Upper lobe of left lung (tissue), 6 donors: ENCODE results near the gene BRINP2. TPM values are rescaled to one million over a fixed set of nuclear protein-coding genes. Genes with fewer than 3 reads are reported as not detected.

Source experiments
- ATAC-seq, 2 donors: fragments of 200-7000 bp; cut with Tn5 transposase; one replicate each; pipeline ENCODE4 v1.9.1; 2022; ENCODE audit warnings: mild to moderate bottlenecking in 2 of 2, moderate library complexity in 2 of 2; ENCODE audit not compliant: low FRiP score in 2 of 2
- DNase-seq, 2 donors: peaks; one replicate each; pipeline ENCODE4 v3.0.0-alpha.2; 2019 to 2020
- H3K27ac ChIP-seq, 4 donors: fragments of 200-600 bp; sonication (generic); one replicate each; pipeline ENCODE4 v1.5.1; 2016 to 2019
- H3K27me3 ChIP-seq, 4 donors: fragments of 200-600 bp; sonication (generic); one replicate each; pipeline ENCODE4 v1.5.1; 2017 to 2019
- H3K36me3 ChIP-seq, 4 donors: fragments of 200-600 bp; sonication (generic); one replicate each; pipeline ENCODE4 v1.5.1; 2016 to 2019
- H3K4me1 ChIP-seq, 4 donors: fragments of 200-600 bp; sonication (generic); one replicate each; pipeline ENCODE4 v1.5.1; 2018 to 2019
- H3K4me3 ChIP-seq, 4 donors: fragments of 200-600 bp; sonication (generic); one replicate each; pipeline ENCODE4 v1.5.1; 2017 to 2019; ENCODE audit warnings: mild to moderate bottlenecking in 2 of 4, moderate library complexity in 1 of 4
- H3K9me3 ChIP-seq, 4 donors: fragments of 200-600 bp; sonication (generic); one replicate each; pipeline ENCODE4 v1.5.1; 2018 to 2019
- EP300 ChIP-seq, 4 donors: sonication (generic); formaldehyde crosslinking; IDR thresholded peaks; one replicate each; pipeline ENCODE4 v1.5.1; 2017; ENCODE audit warnings: antibody characterized with exemption in 4 of 4, control low read depth in 2 of 4
- POLR2A ChIP-seq, 4 donors: fragments of 450-650 bp; IDR thresholded peaks; one replicate each; pipeline ENCODE4 v1.5.1; 2016 to 2017; ENCODE audit warnings: antibody characterized with exemption in 4 of 4, mild to moderate bottlenecking in 2 of 4
- POLR2AphosphoS5 ChIP-seq, 2 donors: sonication (generic); formaldehyde crosslinking; IDR thresholded peaks; one replicate each; pipeline ENCODE4 v1.5.1; 2017; ENCODE audit warnings: antibody characterized with exemption in 2 of 2
- WGBS, 2 donors: methylation state at CpG; one replicate each; pipeline ENCODE4 v1.1.5; 2017 to 2018; 5-methylcytosine and 5-hydroxymethylcytosine counted together
- total RNA-seq, 6 donors: library from RNA; depleted of rRNA in 4 of 6; stranded (reverse); fragments of >200 nt in 4 of 6; gene quantifications; one replicate each; pipeline versions ENCODE4 v1.1.0 to v1.2.1, GENCODE V29; 2016 to 2021
- TF ChIP-seq, protein P1 (sequence below), 6 experiments: fragments of 450-650 bp in 4 of 6; fragments of 200-600 bp in 2 of 6; sonication (generic) in 2 of 6; IDR thresholded peaks; one replicate each; pipeline ENCODE4 v1.5.1; 2016 to 2019; ENCODE audit warnings: antibody characterized with exemption in 6 of 6
- donor health status: DM: no; HTN: no; CAD: no; lungs with moderate emphysema.
- donor health status: DM: no; HTN: yes; CAD: no; lungs with severe emphysema.

Gene BRINP2
- total RNA-seq, 6 donors from 2014 or later = 0.06 to 0.07 TPM; not detected in 4

DNA sequence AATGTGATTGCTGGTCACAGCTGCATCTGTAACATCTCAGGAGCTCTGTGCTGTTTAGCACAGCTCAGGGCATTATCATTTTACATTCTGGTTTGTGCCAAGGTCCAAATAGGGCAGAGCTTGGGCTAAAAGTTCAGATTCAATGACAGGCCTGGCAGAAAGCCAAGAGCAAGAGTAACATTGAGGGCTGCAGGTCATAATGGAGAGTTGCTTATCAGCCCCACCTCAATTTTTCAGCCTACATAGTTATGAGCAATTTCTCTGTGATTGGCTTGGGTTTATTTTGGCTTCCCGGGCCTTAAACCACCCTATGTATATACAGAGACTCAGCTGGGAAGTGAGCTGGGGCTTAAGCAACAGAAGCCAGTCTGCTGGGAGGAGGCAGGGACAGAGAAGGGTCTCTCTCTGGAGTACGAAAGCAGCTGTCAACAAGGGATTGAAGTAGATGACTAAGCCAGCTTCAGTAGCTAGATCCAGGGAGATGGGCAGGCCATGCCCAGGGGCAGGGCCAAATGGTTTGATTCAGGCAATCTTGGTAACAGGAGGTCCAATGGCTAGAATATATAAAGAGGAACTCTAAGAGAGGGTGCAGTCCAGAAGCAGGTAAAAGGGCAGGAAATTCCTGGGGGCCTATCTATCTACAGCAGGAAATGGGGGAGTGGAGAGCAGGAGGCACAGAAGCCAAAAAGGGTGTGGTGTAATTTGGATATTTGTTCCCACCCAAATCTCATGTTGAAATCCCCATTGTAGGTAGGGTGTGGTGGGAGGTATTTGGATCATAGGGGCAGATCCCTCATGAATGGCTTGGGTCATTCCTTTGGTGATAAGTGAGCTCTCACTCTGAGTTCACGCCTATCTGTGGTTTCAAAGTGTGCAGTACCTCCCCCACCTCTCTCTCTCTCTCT, 49.0 kb downstream of the BRINP2 start:
- DNase-seq = no peak
- no peak for ATAC-seq
- TF ChIP-seq EP300 (IDR thresholded peaks at IDR 0.05) (no peak), POLR2A (IDR thresholded peaks at IDR 0.05) (no peak), POLR2AphosphoS5 (IDR thresholded peaks at IDR 0.05) (no peak)
- TF ChIP-seq, protein P1, sequence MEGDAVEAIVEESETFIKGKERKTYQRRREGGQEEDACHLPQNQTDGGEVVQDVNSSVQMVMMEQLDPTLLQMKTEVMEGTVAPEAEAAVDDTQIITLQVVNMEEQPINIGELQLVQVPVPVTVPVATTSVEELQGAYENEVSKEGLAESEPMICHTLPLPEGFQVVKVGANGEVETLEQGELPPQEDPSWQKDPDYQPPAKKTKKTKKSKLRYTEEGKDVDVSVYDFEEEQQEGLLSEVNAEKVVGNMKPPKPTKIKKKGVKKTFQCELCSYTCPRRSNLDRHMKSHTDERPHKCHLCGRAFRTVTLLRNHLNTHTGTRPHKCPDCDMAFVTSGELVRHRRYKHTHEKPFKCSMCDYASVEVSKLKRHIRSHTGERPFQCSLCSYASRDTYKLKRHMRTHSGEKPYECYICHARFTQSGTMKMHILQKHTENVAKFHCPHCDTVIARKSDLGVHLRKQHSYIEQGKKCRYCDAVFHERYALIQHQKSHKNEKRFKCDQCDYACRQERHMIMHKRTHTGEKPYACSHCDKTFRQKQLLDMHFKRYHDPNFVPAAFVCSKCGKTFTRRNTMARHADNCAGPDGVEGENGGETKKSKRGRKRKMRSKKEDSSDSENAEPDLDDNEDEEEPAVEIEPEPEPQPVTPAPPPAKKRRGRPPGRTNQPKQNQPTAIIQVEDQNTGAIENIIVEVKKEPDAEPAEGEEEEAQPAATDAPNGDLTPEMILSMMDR (IDR thresholded peaks at IDR 0.05) = no peak
- 61 to 63% methylated on average over 3 of the region's 3 CpGs for WGBS, 2 donors
- no peak overlapping the region for H3K27ac ChIP-seq
- H3K4me1 ChIP-seq = no peaks in the 10 kb centered on the region
- H3K9me3 ChIP-seq = peaks cover 5 to 14% (median 10%) of the 10 kb centered on the region in 4 donors
- H3K36me3 ChIP-seq = no peaks in the 10 kb centered on the region
- H3K27me3 ChIP-seq = no peaks in the 10 kb centered on the region
- H3K4me3 ChIP-seq = no peak overlapping the region

DNA sequence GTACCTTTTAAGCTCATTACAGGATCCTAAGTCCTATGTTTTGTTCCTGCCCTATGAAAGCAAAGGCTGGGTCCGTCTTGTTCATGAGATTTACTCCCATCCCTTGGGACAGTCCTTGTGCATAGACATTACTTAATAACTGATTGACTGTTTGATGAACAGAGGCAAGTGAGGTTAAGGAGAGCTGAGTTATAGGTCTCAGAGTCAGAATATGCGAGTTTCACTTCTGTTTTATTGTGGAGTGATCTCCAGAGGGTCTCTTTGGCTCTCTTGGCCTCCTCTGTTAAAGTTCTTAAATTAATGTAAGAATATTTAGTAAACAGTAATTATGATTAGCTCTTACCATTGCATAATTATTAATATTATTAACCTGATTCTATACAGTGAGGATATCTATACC, 52.6 kb downstream of the BRINP2 start:
- no peaks in the 10 kb centered on the region for H3K4me1 ChIP-seq
- H3K27ac ChIP-seq = no peak overlapping the region
- no peaks in the 10 kb centered on the region for H3K9me3 ChIP-seq
- H3K27me3 ChIP-seq = no peaks in the 10 kb centered on the region
- 83 to 87% methylated on average over 2 of the region's 2 CpGs for WGBS, 2 donors
- DNase-seq (no peak), ATAC-seq (no peak)
- TF ChIP-seq POLR2A (IDR thresholded peaks at IDR 0.05) (no peak), EP300 (IDR thresholded peaks at IDR 0.05) (no peak), POLR2AphosphoS5 (IDR thresholded peaks at IDR 0.05) (no peak)
- TF ChIP-seq, protein P1 (IDR thresholded peaks at IDR 0.05) = no peak
- H3K36me3 ChIP-seq = no peaks in the 10 kb centered on the region
- no peak overlapping the region for H3K4me3 ChIP-seq

DNA sequence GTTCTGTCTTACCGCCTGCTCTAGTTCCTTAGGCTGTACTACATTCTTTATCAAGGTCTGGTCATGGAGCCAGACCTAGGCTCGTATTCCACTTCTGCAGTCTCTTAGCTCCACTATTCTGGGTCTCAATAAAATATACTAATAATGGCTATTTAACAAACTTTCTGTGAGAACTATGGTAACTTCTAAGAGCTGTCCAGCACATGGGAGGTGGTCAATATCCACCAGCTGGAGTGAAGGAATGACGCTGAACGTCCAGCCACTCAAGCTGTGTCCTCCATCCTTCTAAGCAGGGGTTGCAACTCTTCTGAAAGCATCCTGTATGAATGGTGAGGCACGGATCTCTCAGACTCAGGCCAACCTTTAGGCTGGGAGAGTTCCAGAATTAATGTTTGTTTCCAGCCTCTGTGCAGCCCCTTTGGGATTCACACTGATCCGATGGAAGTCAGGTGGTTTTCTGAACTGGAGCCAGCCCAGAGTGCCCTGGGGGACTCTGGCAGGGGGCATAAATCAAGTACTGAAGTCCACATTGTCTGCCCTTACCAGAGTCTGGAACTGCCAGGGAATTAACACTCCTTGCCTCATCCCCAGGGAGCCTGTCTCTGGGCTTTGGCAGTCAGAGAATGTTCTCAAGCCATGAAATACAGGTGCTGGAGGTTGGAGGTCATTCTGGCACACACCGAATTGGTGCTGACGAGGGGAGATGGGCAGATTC, 57.4 kb downstream of the BRINP2 start:
- no peaks in the 10 kb centered on the region for H3K4me1 ChIP-seq
- H3K36me3 ChIP-seq = no peaks in the 10 kb centered on the region
- 74 to 79% methylated on average over 5 to 8 of the region's 8 CpGs for WGBS, 2 donors

DNA sequence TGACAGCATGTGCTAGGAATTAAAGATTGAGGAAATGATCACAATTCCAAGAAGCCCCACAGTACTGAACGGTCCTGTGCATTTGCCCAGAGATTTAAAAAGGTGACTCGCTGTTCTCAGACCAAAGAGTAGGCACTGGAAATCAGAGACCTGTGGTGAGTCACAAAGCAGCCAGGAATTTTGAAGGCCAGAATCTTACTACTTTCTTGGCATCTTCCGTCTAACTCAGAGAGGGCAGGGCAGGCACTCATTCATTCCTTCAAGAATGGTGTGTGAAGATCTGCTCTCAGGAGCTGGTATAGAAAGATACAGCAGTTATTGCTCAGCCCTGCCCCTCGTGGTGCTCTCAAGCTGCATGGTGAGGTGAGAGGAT, 57.9 kb downstream of the BRINP2 start:
- DNase-seq = no peak
- TF ChIP-seq POLR2A (IDR thresholded peaks at IDR 0.05) = no peak
- TF ChIP-seq, protein P1 (IDR thresholded peaks at IDR 0.05) = no peak
- TF ChIP-seq EP300 (IDR thresholded peaks at IDR 0.05) = no peak
- no peak for TF ChIP-seq POLR2AphosphoS5 (IDR thresholded peaks at IDR 0.05)
- no peaks in the 10 kb centered on the region for H3K4me1 ChIP-seq
- 73 to 76% methylated on average over 4 of the region's 4 CpGs for WGBS, 2 donors
- no peak for ATAC-seq
- H3K27ac ChIP-seq = no peak overlapping the region
- H3K9me3 ChIP-seq = no peaks in the 10 kb centered on the region
- H3K27me3 ChIP-seq = no peaks in the 10 kb centered on the region
- H3K4me3 ChIP-seq = no peak overlapping the region
- no peaks in the 10 kb centered on the region for H3K36me3 ChIP-seq

More for the DNA sequence above, 57.4 kb downstream of the BRINP2 start:
- ATAC-seq = no peak
- Histone ChIP-seq H3K27ac (no peak overlapping the region), H3K4me3 (no peak overlapping the region), H3K9me3 (no peaks in the 10 kb centered on the region), H3K27me3 (no peaks in the 10 kb centered on the region)
- no peak for TF ChIP-seq POLR2AphosphoS5 (IDR thresholded peaks at IDR 0.05)
- TF ChIP-seq, protein P1 (IDR thresholded peaks at IDR 0.05) = no peak
- TF ChIP-seq EP300 (IDR thresholded peaks at IDR 0.05) = no peak
- TF ChIP-seq POLR2A (IDR thresholded peaks at IDR 0.05) = no peak
- no peak for DNase-seq
